Vagina (tissue), 2 donors: ENCODE data around the gene LRRC37A3. TPM values are rescaled to one million over a fixed set of nuclear protein-coding genes. Genes with fewer than 3 reads are reported as not detected.
A peak's percentile ranks its signal among the peaks of the same experiment; 100 is the strongest.
"Not testable (repeated sequence)": the region's sequence is repeated elsewhere in the genome, so short reads cannot be mapped to it uniquely, and the experiment has no call there.

ENCODE experiments used
- DNase-seq, 2 donors: peaks; one replicate each; pipeline ENCODE4 v3.0.0-alpha.2; 2017; ENCODE audit errors: extremely low spot score in 2 of 2
- H3K27ac ChIP-seq: fragments of 200-600 bp; sonication (generic); one replicate; pipeline ENCODE4 v1.5.1; 2019
- H3K27me3 ChIP-seq: fragments of 200-600 bp; sonication (generic); one replicate; pipeline ENCODE4 v1.5.1; 2019
- H3K36me3 ChIP-seq, 2 donors: fragments of 200-600 bp; sonication (generic); one replicate each; pipeline ENCODE4 v1.5.1; 2017 to 2019
- H3K4me1 ChIP-seq: fragments of 200-600 bp; sonication (generic); one replicate; pipeline ENCODE4 v1.5.1; 2019
- H3K4me3 ChIP-seq, 2 donors: fragments of 200-600 bp; sonication (generic); 1 replicate in 1 of 2; 2 replicates in 1 of 2; pipeline ENCODE4 v1.5.1; 2016 to 2019
- H3K9me3 ChIP-seq: fragments of 200-600 bp; sonication (generic); one replicate; pipeline ENCODE4 v1.5.1; 2019
- POLR2AphosphoS5 ChIP-seq, 2 donors: sonication (generic); formaldehyde crosslinking; IDR thresholded peaks; one replicate each; pipeline ENCODE4 v1.9.0; 2017; ENCODE audit warnings: antibody characterized with exemption in 2 of 2, mild to moderate bottlenecking in 2 of 2, low read depth in 1 of 2; ENCODE audit not compliant: insufficient read depth in 1 of 2
- intact Hi-C: fragments of 100-400 bp; cut with DNase I; formaldehyde crosslinking; loops from one replicate; pipeline ENCODE4 v1.15.1; 2023
- small RNA-seq: library from RNA; depleted of rRNA; stranded (forward); fragments of <200 nt; gene quantifications from one replicate; pipeline ENCODE3, GENCODE V24; 2016
- total RNA-seq: library from RNA; depleted of rRNA; stranded (reverse); fragments of >200 nt; gene quantifications from one replicate; pipeline ENCODE4 v1.2.3, GENCODE V29; 2016

LRRC37A3 gene
- total RNA-seq, 1 donor from 2014 or later: 9.8 TPM

DNA sequence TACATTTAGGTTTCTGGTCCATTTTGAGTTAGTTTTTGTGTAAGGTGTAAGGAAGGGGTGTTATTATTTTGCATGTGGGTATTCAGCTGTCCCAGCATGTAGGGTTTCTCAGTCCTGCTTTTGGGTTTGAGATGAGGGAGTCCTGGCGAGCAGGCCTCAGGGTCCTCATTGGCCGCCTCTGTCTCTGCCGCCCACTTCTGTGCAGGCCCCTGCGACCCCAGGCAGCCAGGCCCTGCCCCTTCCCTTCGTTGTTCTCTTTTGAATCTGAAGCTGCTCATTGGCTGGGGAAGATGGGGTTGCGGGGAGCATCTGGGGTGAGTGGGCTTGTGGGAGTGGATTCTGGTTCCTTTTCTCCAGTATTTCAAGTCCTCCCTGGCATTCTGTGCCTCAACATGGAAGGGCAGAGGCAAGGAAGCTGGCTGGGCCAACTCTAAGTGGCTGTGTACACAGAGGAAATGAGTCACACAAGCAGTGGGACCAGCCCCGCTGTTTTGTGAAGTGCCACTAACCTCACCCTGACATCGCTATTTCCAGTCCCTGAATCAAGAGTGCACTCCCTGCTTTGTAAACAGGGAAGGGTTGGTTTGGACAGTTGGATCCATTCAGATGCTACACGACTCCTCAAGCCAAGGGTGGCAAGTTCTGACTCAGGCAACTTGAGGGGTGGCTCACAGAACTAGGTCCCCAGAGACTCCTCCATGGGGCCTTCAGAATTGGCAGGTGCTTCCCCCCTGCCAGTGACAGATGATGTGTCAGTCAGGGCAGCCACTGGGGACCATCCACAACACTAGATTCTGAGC is 110.9 kb downstream of the LRRC37A3 start:
- DNase-seq: not testable (repeated sequence)

More for the DNA sequence above, 110.9 kb downstream of the LRRC37A3 start:
- H3K27me3 ChIP-seq, H3K36me3 ChIP-seq, intact Hi-C loops, H3K4me1 ChIP-seq, H3K9me3 ChIP-seq, H3K4me3 ChIP-seq: not testable (repeated sequence)
- TF ChIP-seq POLR2AphosphoS5 (IDR thresholded peaks at IDR 0.05; ENCODE audit: insufficient read depth in 1 of 2, low read depth in 1 of 2): peak in 1 of 2 donors; percentile 71
- H3K27ac ChIP-seq: peak overlapping the region; percentile 48

Small RNA genes lying within 50 kb of the gene (small RNA-seq; reads per million reads assigned to genes)
- gene AC037487.3 (not detected), gene AC103810.6 (not detected), gene AC103810.7 (not detected), gene RDM1P4 (not detected), gene RN7SL404P (not detected), gene RNU7-115P (not detected)

Other genes starting within 250 kb of the LRRC37A3 start
- gene GNA13, start 137.3 kb upstream of the LRRC37A3 start, total RNA-seq: 41.7 TPM
- gene RGS9, start 217.9 kb upstream of the LRRC37A3 start, total RNA-seq: 8.1 TPM